LHCN-M2 (cell line): Measurements from ENCODE around the gene PRKAR1B. TPM values are rescaled to one million over a fixed set of nuclear protein-coding genes. Genes with fewer than 3 reads are reported as not detected.
A peak's percentile ranks its signal among the peaks of the same experiment; 100 is the strongest.

Experiments
- DNase-seq: peaks from one replicate; pipeline ENCODE4 v3.0.0-alpha.2; 2012; ENCODE audit warnings: low read depth
- total RNA-seq: library from RNA; depleted of rRNA; stranded (reverse); fragments of >200 nt; gene quantifications from 2 replicates; pipeline ENCODE4 v1.2.3, GENCODE V29; 2014

PRKAR1B gene
- total RNA-seq, 1 experiment from 2014 or later, result 23.0 TPM

GRCh38 chr7:573269-573932 lies 153.7 kb downstream of the PRKAR1B start:
- no peak for DNase-seq

GRCh38 chr7:572416-573268 lies 154.4 kb downstream of the PRKAR1B start:
- no peak for DNase-seq

GRCh38 chr7:571718-572415 lies 155.2 kb downstream of the PRKAR1B start:
- no peak for DNase-seq

GRCh38 chr7:571096-571717 lies 155.9 kb downstream of the PRKAR1B start:
- DNase-seq, result no peak

GRCh38 chr7:570801-571070 lies 156.3 kb downstream of the PRKAR1B start:
- no peak for DNase-seq

GRCh38 chr7:569996-570800 lies 156.9 kb downstream of the PRKAR1B start:
- no peak for DNase-seq

- DNase-seq, result no peak
Measured at GRCh38 chr7:569071-569855, 157.8 kb downstream of the PRKAR1B start.

GRCh38 chr7:568031-568951 lies 158.8 kb downstream of the PRKAR1B start:
- DNase-seq, result peak; percentile 42

GRCh38 chr7:567305-567883 lies 159.7 kb downstream of the PRKAR1B start:
- no peak for DNase-seq

- DNase-seq, result no peak
Measured at GRCh38 chr7:566100-566499, 161.0 kb downstream of the PRKAR1B start.

- DNase-seq, result no peak
Measured at GRCh38 chr7:564176-564865, 162.8 kb downstream of the PRKAR1B start.

GRCh38 chr7:563629-564170 lies 163.4 kb downstream of the PRKAR1B start:
- no peak for DNase-seq

- no peak for DNase-seq
Measured at GRCh38 chr7:562789-563628, 164.1 kb downstream of the PRKAR1B start.

- DNase-seq, result no peak
Measured at GRCh38 chr7:562374-562675, 164.8 kb downstream of the PRKAR1B start.

- DNase-seq, result peak; percentile 79
Measured at GRCh38 chr7:561631-562373, 165.3 kb downstream of the PRKAR1B start.

GRCh38 chr7:560966-561630 lies 166.0 kb downstream of the PRKAR1B start:
- no peak for DNase-seq
